Measurements from ENCODE around the gene RPL29. TPM values are rescaled to one million over a fixed set of nuclear protein-coding genes. Genes with fewer than 3 reads are reported as not detected.

RPL29 gene
- total and polyA plus RNA-seq, 2 donors (not counting 3 experiments of a cell fraction or from before 2014, with no cell fraction given), result 1,236 to 2,177 TPM

GRCh38 chr3:51982352-51982837 lies 13.3 kb downstream of the RPL29 start:
- peak; percentile 43 for TF ChIP-seq MAX (IDR thresholded peaks at IDR 0.05; ENCODE audit: insufficient read depth, insufficient read length)
- TF ChIP-seq JUN (IDR thresholded peaks at IDR 0.05; ENCODE audit: borderline replicate concordance, insufficient read depth, insufficient read length, low read depth), result no peak
- TF ChIP-seq GATA2 (IDR thresholded peaks at IDR 0.05; ENCODE audit: insufficient read depth, insufficient read length, low read depth, low read length), result no peak
- TF ChIP-seq CTCF (IDR thresholded peaks at IDR 0.05; ENCODE audit: extremely low read depth in 1 of 2, insufficient read depth in 1 of 2, low read depth in 1 of 2, low read length in 2 of 2), result peak; percentile 69 to 81
- TF ChIP-seq POLR2AphosphoS5 (IDR thresholded peaks at IDR 0.05; ENCODE audit: insufficient read depth, low read depth, low read length), result peak; percentile 41
- TF ChIP-seq EZH2 (IDR thresholded peaks at IDR 0.05; ENCODE audit: borderline replicate concordance, low read depth, low read length, severe bottlenecking), result no peak
- TF ChIP-seq MYC (IDR thresholded peaks at IDR 0.05; ENCODE audit: low read depth, low read length), result peak; percentile 13
- TF ChIP-seq FOS (IDR thresholded peaks at IDR 0.05; ENCODE audit: borderline replicate concordance, insufficient read depth, low read length), result no peak
- TF ChIP-seq POLR2A (IDR thresholded peaks at IDR 0.05; ENCODE audit: low read depth, low read length), result no peak
- intact Hi-C loops (cut with micrococcal nuclease), result loop anchor here (2.0 kb wide), 1 partner anchor 40 kb away; the partner anchor contains the start of gene PARP3
- POLR2A ChIA-PET, result interaction anchor here (0.7 to 1.9 kb wide), 4 partner anchors 9 to 14 kb away, joined by 3 to 15 read pairs (median 5); partner anchors contain the start of genes ABHD14B and RPL29
- DNase-seq (ENCODE audit: low read depth, low spot score) (no peak), FAIRE-seq (no peak)
- Histone ChIP-seq H3K4me1 (ENCODE audit: control insufficient read depth, extremely low read depth, insufficient read depth, low read length) (peaks cover 14% of the 10 kb centered on the region), H3K27me3 (ENCODE audit: control insufficient read depth in 2 of 2, insufficient read depth in 2 of 2, low read length in 2 of 2) (no peaks in the 10 kb centered on the region), H3K9me3 (replicated peaks; ENCODE audit: control insufficient read depth, insufficient read depth, low read length) (no peaks in the 10 kb centered on the region), H3K9me1 (replicated peaks; ENCODE audit: control insufficient read depth, extremely low read depth, insufficient read depth, low read length) (no peaks in the 10 kb centered on the region), H3K27ac (ENCODE audit: insufficient read depth, low read depth, low read length) (no peak overlapping the region), H3K4me3 (replicated peaks in 1 of 3; ENCODE audit: insufficient read depth in 1 of 3, low read depth in 1 of 3, low read length in 3 of 3) (peak overlapping the region in 2 of 3 experiments; percentile 5 to 48), H3K79me2 (ENCODE audit: control insufficient read depth, insufficient read depth, low read length) (no peaks in the 10 kb centered on the region), H3K9ac (replicated peaks; ENCODE audit: extremely low read depth, insufficient read depth, low read length) (no peak overlapping the region), H4K20me1 (replicated peaks; ENCODE audit: control insufficient read depth, extremely low read depth, insufficient read depth, low read length) (no peaks in the 10 kb centered on the region), H2AFZ (ENCODE audit: low read depth, low read length) (peak overlapping the region; percentile 8), H3K36me3 (ENCODE audit: control insufficient read depth in 2 of 2, extremely low read depth in 1 of 2, insufficient read depth in 2 of 2, low read length in 2 of 2) (no peaks in the 10 kb centered on the region), H3K4me2 (ENCODE audit: insufficient read depth, low read length) (peak overlapping the region; percentile 12)
- TSS peak; percentile 40 for BruUV-seq (replicated peaks)
- CTCF ChIA-PET, result interaction anchor here (0.8 to 3.0 kb wide), 12 partner anchors 8 to 75 kb away, joined by 3 to 37 read pairs (median 6); partner anchors contain the start of genes ABHD14A, ABHD14B, DUSP7 and PARP3
- dilution Hi-C loops (cut with MboI; ENCODE audit: extremely low pct_ligation_motif_present, low sequenced_read_pairs), result no loop called here

All from endothelial cell of umbilical vein (primary cell).